Dermis blood vessel endothelial cell (primary cell): Measurements from ENCODE around the gene PPP4R1. TPM values are rescaled to one million over a fixed set of nuclear protein-coding genes. Genes with fewer than 3 reads are reported as not detected.
A peak's percentile ranks its signal among the peaks of the same experiment; 100 is the strongest.
"Not testable (repeated sequence)": the region's sequence is repeated elsewhere in the genome, so short reads cannot be mapped to it uniquely, and the experiment has no call there.

ENCODE experiments used
- DNase-seq: peaks from one replicate; pipeline ENCODE4 v3.0.0; 2010
- total RNA-seq: library from RNA; depleted of rRNA; stranded (reverse); fragments of >200 nt; gene quantifications from 2 replicates; pipeline ENCODE4 v1.2.3, GENCODE V29; 2014

The PPP4R1 gene
- 180 and 193 TPM in 2 replicates for total RNA-seq

DNA sequence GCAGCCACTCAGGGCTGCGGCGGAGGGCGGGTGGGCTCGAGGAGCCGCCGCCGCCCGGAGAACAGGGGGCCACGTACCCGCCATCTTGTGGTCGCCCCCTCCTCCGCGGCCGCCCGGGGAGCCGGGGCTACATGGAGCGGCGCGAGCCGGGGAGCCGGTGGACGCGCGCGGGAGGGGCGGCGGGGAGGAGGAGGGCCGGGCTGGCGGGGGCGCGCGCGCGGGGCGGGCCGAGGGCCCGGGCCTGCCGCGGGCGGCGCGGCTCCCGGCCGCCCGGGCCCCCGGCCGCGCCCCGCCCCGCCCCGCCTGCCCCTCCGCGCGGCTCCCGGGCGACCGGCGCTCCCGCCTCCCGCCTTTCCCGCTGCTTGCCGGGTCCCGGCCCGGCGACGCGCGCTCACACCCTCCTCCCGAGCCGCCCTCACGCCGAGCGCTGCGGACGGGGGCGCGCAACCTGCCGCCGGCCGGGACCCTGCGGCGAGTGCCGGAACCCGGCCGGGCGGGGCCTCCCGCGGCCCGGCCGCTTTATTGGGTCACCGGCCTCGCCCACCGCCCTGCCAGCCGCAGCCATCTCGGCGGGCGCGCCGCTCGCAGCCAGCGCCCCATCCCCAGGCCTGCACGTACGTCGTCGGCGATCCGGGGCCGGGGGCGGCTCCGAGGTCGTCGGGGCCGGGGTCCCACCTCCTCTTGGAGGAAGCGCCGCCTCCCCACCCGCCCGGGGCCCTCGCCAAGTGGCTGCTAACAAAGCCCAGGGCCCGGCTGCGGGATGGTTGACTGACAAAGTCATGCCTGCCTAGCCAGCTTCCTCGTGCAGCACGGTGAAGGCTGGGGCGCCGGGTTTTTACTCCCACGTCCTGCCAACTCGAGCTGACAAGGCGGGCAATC lies at the start of gene PPP4R1:
Gene PPP4R1, minus strand, starts transcription at position 159 of the 879 bp plus-strand sequence. Its CDS starts 75 bp downstream, at position 84.
- DNase-seq, result peak; percentile 80

DNA sequence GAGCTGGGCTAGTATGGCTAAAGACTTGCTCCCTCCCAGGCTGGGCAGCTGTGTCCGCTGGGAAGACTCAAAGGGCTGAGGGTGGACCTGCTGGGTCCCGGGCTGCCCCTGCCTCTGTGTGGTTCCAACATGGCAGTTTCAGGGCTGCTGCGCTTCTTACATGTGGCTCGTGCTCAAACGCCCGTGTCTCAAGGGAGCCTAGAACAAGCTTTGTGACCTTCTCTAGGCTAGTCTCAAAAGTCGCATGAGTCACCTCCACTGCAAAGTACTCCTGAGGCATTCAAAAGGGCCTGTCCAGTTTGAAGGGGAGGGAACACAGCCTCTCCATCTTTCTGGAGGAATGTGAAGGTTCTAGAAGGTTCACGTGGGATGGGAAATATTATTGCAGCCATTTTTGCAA lies 49.0 kb upstream of the PPP4R1 start:
- no peak for DNase-seq

DNA sequence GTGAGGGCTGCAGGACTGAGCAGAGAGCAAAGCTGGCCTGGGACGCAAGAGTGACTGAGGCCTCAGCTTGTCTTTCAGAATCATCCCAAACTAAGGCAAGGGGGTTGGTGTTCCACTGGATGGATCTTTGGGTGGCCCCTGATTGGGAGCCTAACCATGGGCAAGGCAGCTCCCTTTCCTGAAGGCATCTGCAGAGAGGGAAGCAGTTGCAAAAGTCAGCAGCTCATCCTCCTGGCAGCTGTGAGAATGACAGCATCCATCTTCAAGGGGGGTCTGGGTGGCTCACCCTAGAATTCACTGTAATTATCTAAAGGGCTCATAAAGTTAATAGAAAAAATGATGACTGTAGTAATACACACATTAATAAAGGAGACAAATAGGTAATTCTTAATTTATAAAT lies 47.2 kb upstream of the PPP4R1 start:
- DNase-seq, result peak; percentile 23

DNA sequence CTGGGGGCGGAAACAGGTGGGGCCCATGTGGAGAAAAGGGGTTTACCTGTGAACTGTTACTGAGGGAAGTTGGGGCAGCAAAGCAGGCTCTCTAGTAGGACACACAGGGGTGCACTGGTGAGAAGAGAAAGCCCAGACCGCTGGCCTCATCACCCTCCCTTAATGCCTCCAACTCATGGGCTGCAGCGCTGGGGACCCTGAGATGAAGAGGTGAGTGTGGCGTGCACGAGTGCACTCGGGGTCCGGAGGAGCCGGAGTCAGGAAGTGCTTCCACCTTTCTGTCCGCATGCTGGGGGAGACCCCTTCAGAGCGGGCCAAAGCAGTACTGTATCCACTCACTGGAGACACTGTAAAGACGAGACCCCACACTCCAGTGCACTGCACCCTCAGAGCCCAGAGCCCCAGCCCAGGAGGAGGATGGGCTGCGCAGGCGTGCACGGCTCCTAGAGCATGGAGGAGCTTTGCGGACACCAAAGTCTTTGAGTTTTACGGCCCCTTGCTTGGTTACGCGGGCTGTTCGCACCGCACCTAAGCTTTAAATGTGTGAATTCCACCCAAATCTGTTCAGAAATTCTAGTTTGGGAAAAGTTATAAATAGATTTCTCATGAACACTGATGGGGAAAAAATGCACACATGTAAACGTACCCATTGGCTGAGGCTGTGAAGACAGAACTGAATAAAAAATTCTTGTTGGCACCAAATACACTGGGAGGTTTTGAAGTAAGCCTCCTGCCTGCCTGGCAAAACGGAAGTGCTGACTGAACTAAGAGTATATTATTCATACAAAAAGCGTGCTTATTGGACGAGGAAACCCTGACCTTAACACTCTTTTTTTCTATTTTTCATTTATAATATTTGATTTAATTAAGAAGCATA lies 45.4 kb upstream of the PPP4R1 start:
- DNase-seq, result no peak

GRCh38 chr18:9658087-9658641 lies 43.8 kb upstream of the PPP4R1 start:
- no peak for DNase-seq

GRCh38 chr18:9655232-9655767 lies 40.9 kb upstream of the PPP4R1 start:
- no peak for DNase-seq

- peak; percentile 76 for DNase-seq
Observed at GRCh38 chr18:9653390-9653789, 39.0 kb upstream of the PPP4R1 start.

- no peak for DNase-seq
Observed at GRCh38 chr18:9649164-9649540, 34.8 kb upstream of the PPP4R1 start.

- DNase-seq, result no peak
Observed at GRCh38 chr18:9648431-9649163, 34.2 kb upstream of the PPP4R1 start.

DNA sequence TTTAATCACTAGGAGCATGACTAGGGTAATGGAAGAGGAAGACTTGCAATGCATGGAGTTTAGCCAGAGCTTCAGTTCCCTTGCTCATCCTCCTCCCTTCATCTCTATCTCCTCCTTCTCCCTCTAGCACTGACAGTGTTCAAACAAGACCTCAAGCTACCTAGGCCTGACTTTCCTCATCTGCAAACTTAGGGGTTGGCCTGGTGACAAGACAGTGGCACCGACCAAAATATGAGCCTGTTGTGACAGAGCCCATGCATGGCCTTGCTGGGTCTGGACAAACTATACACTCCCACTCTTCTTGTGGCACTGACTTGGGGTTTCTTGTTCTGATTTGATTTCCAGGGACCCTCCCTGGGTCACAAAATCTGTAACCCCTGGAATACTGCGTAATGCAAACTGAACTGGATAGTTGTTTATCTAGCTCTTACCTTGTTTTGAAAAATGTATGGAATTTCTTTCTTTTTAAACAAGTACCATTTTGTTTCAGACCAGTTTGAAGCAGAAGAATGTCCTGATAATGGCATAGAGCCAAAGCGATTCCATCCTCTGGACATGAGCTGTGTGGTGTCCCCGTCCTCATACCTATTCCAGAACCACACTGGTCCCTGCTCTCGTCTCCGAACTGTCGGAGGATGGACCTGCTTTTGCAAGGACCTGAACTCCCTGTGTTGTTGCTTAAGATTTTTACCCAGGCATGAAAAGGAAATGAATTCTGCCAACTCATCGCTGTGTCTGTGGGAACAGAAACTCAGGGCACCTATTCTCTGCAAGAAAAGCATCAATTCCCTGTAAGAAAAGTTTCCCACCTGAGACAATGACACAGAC lies 33.4 kb upstream of the PPP4R1 start:
- peak; percentile 41 for DNase-seq

DNA sequence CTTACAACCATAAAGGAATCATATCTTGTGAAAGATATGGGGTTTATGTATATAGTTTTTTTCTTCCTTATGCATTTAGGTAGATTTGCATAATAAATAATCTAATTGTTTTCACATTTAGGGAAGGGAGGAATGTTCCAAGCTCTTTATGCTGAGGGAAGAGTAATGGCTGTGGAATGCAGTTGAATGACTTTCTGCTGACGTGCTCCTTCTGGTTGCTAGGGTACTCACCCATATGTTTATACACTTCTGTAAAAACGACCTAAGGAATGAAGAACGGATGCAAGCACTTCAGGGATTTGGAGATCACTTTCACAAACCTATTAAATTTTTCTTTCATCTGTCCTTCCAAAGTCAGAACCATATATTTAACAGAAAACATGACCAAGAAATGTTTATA lies 29.2 kb upstream of the PPP4R1 start:
- peak; percentile 97 for DNase-seq

DNA sequence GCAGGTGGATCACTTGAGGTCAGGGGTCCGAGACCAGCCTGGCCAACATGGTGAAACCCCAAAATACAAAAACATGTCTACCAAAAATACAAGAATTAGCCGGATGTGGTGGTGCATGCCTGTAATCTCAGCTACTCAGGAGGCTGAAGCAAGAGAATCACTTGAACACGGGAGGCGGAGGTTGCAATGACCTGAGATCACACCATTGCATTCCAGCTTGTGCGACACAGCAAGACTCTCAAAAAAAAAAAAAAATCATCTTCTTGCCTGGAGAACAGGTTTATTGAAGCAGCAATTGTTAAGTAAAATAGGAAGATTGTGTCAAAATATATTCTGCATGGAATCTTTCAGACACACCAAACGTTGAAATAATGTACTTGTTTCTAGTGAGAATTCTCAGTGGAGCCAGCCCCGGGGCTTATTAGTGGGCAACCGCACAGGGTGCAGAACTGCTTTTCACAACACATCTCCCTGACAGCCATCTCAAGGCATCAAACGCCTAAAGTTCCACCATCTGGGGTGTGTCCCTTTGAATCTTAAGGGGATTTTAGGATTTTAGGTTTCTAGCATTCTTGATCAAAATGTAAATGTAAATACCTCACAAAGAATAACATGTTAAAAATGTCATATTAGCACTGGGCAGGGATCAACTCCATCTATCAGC lies 28.6 kb upstream of the PPP4R1 start:
- DNase-seq, result no peak

- DNase-seq, result not testable (repeated sequence)
Observed at GRCh38 chr18:9641081-9641480, 26.7 kb upstream of the PPP4R1 start.

DNA sequence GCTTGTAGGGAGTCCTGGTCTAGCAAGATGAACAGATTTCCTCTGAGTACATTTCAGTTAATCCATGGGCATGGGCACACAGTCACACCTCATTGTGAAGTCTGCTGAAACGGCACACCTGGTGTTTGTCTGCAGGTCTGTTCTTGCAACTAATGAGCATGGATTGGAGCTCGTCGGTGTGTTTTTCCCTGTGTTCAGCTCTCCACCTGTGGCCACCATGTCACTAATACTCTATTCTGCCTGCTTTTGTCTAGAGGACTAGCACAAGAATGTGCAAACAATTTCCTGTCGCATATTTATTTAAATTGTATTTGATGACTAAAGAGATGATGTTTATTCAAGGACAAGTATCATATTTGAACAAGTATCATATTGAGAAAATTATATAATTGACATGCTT lies 24.5 kb upstream of the PPP4R1 start:
- no peak for DNase-seq

- no peak for DNase-seq
Observed at GRCh38 chr18:9637036-9637767, 22.8 kb upstream of the PPP4R1 start.

GRCh38 chr18:9634856-9635255 lies 20.5 kb upstream of the PPP4R1 start:
- DNase-seq, result no peak

GRCh38 chr18:9631814-9632496 lies 17.6 kb upstream of the PPP4R1 start:
- peak; percentile 78 for DNase-seq

- DNase-seq, result no peak
Observed at GRCh38 chr18:9630444-9630843, 16.1 kb upstream of the PPP4R1 start.

DNA sequence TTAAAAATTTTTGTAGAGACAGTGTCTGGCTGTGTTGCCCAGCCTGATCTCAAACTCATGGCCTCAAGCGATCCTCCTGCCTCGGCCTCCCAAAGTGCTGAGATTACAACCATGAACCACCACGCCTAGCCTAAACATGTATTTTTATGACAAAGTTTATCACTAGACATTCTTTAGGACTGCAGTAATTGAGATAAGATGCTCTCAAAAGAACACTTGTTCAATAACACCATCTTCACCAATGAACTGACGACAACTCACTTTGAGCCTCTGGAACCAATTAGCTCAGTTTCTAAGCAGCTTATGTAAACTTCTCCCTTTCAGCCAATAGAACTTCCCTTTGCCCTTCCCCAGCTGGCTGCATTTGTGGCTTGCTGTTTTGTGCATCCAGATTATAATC lies 15.3 kb upstream of the PPP4R1 start:
- no peak for DNase-seq
